PC-9 (cell line): ENCODE measurements around the gene ADPRM. TPM values are rescaled to one million over a fixed set of nuclear protein-coding genes. Genes with fewer than 3 reads are reported as not detected.

Experiments
- BruUV-seq: library from RNA; stranded (reverse); fragments of 400-500 nt; replicated peaks from 2 replicates; lab custom pipeline; 2021; lab: Mats Ljungman, UMichigan
- CTCF ChIA-PET: fragments of 300-600 bp; sonication (Branson Sonifier 250); formaldehyde crosslinking; loops from one replicate; lab custom pipeline; 2022; ENCODE audit warnings: antibody characterized with exemption; lab: Charles Lee
- POLR2A ChIA-PET: fragments of 300-600 bp; sonication (Branson Sonifier 250); formaldehyde crosslinking; loops from one replicate; lab custom pipeline; 2022; ENCODE audit warnings: antibody characterized with exemption; ENCODE audit not compliant: unreplicated experiment; lab: Charles Lee
- DNase-seq, 2 experiments: peaks; one replicate each; pipeline versions ENCODE4 v3.0.0 to v3.0.0-alpha.2; 2015 to 2022; ENCODE audit warnings: mixed read lengths in 1 of 2
- H2AFZ ChIP-seq: fragments of 200-600 bp; sonication (generic); 2 replicates; pipeline ENCODE4 v1.8.1; 2017; ENCODE audit warnings: antibody characterized with exemption
- H3F3A ChIP-seq: fragments of 200-600 bp; sonication (generic); 2 replicates; pipeline ENCODE4 v1.8.1; 2017; ENCODE audit warnings: antibody characterized with exemption, mild to moderate bottlenecking, low read depth; ENCODE audit not compliant: insufficient read depth
- H3K27ac ChIP-seq: fragments of 200-600 bp; sonication (generic); 2 replicates; pipeline ENCODE4 v1.6.1; 2016; ENCODE audit warnings: mixed run types
- H3K27me3 ChIP-seq: fragments of 200-600 bp; sonication (generic); 2 replicates; pipeline ENCODE4 v1.6.1; 2016; ENCODE audit warnings: low read depth, mixed run types; ENCODE audit not compliant: insufficient read depth
- H3K36me3 ChIP-seq: fragments of 200-600 bp; sonication (generic); 2 replicates; pipeline ENCODE4 v1.6.1; 2016; ENCODE audit warnings: low read depth, mixed run types
- H3K4me1 ChIP-seq: fragments of 200-600 bp; sonication (generic); replicated peaks from 2 replicates; pipeline ENCODE4 v1.6.1; 2016; ENCODE audit warnings: mixed run types; ENCODE audit not compliant: insufficient read depth
- H3K4me2 ChIP-seq: fragments of 200-600 bp; sonication (generic); 2 replicates; pipeline ENCODE4 v1.6.1; 2017; ENCODE audit warnings: mixed run types
- H3K4me3 ChIP-seq: fragments of 200-600 bp; sonication (generic); 2 replicates; pipeline ENCODE4 v1.6.1; 2016; ENCODE audit warnings: mixed run types
- H3K79me2 ChIP-seq: fragments of 200-600 bp; sonication (generic); 2 replicates; pipeline ENCODE4 v1.6.1; 2017; ENCODE audit warnings: low read depth, mixed run types
- H3K9me2 ChIP-seq: fragments of 200-600 bp; sonication (generic); 2 replicates; pipeline ENCODE4 v1.8.1; 2017; ENCODE audit warnings: mild to moderate bottlenecking; ENCODE audit not compliant: insufficient read depth
- H3K9me3 ChIP-seq: fragments of 200-600 bp; sonication (generic); 2 replicates; pipeline ENCODE4 v1.8.1; 2016; ENCODE audit warnings: low read depth; ENCODE audit not compliant: insufficient read depth
- H4K20me1 ChIP-seq: fragments of 200-600 bp; sonication (generic); 2 replicates; pipeline ENCODE4 v1.8.1; 2017; ENCODE audit not compliant: insufficient read depth
- EZH2 ChIP-seq: fragments of 200-600 bp; sonication (generic); IDR thresholded peaks from 2 replicates; pipeline ENCODE4 v1.8.0; 2017; ENCODE audit warnings: antibody characterized with exemption, low read depth
- intact Hi-C: fragments of 100-400 bp; cut with micrococcal nuclease; formaldehyde crosslinking; loops from one replicate; pipeline ENCODE4 v1.10.0; 2022; ENCODE audit not compliant: unreplicated experiment
- total RNA-seq: library from RNA; stranded (reverse); gene quantifications from 2 replicates; pipeline ENCODE4 v1.2.3, GENCODE V29; 2021
- TF ChIP-seq, protein P1 (sequence below): fragments of 200-600 bp; sonication (generic); conservative IDR thresholded peaks from 2 replicates; pipeline ENCODE4 v1.6.1; 2017; ENCODE audit warnings: mixed run types, antibody characterized with exemption, mild to moderate bottlenecking, moderate library complexity

ADPRM gene
- total RNA-seq, 1 experiment from 2014 or later, result 6.4 TPM

DNA sequence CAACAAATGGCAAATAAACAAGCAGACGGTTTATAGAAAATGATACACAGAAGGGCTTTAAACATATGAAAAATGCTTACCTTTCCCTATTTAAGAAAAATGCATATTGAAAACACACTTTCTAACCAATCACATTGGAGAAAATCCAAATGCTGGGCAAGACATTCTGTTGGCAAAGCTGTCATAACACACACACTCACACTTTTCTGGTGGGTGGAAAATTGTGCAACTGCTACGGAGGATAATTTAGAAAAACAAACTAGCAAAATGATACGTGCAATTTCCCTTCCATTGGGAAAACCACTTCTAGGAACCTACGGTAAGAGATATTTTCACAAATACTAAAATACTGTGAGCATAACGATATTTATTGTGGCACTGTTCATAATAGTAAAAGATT lies 30.5 kb upstream of the ADPRM start:
- no peaks in the 10 kb centered on the region for H3F3A ChIP-seq
- ChIA-PET CTCF (no interaction called here), POLR2A (no interaction called here)
- no peaks in the 10 kb centered on the region for H3K27me3 ChIP-seq
- H3K4me1 ChIP-seq, result no peaks in the 10 kb centered on the region
- no peaks in the 10 kb centered on the region for H3K9me2 ChIP-seq
- intact Hi-C loops, result no loop called here
- H3K79me2 ChIP-seq, result no peaks in the 10 kb centered on the region
- DNase-seq, result no peak
- BruUV-seq, result no TSS peak
- H3K4me3 ChIP-seq, result no peak overlapping the region
- no peak overlapping the region for H3K27ac ChIP-seq
- no peaks in the 10 kb centered on the region for H4K20me1 ChIP-seq
- H2AFZ ChIP-seq, result no peak overlapping the region
- H3K36me3 ChIP-seq, result no peaks in the 10 kb centered on the region
- H3K9me3 ChIP-seq, result no peaks in the 10 kb centered on the region
- TF ChIP-seq, protein P1, sequence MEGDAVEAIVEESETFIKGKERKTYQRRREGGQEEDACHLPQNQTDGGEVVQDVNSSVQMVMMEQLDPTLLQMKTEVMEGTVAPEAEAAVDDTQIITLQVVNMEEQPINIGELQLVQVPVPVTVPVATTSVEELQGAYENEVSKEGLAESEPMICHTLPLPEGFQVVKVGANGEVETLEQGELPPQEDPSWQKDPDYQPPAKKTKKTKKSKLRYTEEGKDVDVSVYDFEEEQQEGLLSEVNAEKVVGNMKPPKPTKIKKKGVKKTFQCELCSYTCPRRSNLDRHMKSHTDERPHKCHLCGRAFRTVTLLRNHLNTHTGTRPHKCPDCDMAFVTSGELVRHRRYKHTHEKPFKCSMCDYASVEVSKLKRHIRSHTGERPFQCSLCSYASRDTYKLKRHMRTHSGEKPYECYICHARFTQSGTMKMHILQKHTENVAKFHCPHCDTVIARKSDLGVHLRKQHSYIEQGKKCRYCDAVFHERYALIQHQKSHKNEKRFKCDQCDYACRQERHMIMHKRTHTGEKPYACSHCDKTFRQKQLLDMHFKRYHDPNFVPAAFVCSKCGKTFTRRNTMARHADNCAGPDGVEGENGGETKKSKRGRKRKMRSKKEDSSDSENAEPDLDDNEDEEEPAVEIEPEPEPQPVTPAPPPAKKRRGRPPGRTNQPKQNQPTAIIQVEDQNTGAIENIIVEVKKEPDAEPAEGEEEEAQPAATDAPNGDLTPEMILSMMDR, result no peak
- TF ChIP-seq EZH2, result no peak
- H3K4me2 ChIP-seq, result no peak overlapping the region

GRCh38 chr17:10668775-10669174 lies 28.6 kb upstream of the ADPRM start:
- no TSS peak for BruUV-seq
- Histone ChIP-seq H3K27ac (no peak overlapping the region), H3K27me3 (no peaks in the 10 kb centered on the region), H3K4me2 (no peak overlapping the region), H3F3A (no peaks in the 10 kb centered on the region), H4K20me1 (no peaks in the 10 kb centered on the region), H3K4me1 (no peaks in the 10 kb centered on the region), H3K36me3 (no peaks in the 10 kb centered on the region), H3K4me3 (no peak overlapping the region), H3K79me2 (no peaks in the 10 kb centered on the region), H2AFZ (no peak overlapping the region), H3K9me2 (no peaks in the 10 kb centered on the region), H3K9me3 (no peaks in the 10 kb centered on the region)
- ChIA-PET POLR2A (no interaction called here), CTCF (no interaction called here)
- intact Hi-C loops, result no loop called here
- DNase-seq, result peak; percentile 14 to 48
- TF ChIP-seq, protein P1, result no peak

DNA sequence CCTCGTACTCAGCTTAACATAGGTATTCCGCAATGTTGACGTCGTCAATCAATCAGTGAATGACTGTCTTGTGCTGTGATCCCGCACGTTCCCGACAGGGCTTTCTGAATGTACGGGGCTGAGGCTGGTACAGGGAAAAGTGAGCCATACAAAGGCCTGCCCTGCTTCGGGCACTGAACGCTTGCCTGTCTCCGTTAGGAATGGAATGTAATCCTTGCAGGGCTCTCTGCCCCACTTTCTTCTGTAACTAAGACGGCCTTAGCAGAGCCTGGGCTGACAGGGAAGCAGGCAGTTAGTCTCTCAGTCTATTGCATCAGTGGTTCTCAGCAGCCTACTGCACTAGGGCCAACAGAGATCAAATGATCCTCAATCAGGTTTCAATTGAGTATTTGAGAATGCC lies 24.1 kb upstream of the ADPRM start:
- no peaks in the 10 kb centered on the region for H3K79me2 ChIP-seq
- DNase-seq, result no peak
- intact Hi-C loops, result no loop called here

More for the DNA sequence above, 24.1 kb upstream of the ADPRM start:
- Histone ChIP-seq H3K4me1 (no peaks in the 10 kb centered on the region), H3K4me2 (no peak overlapping the region), H4K20me1 (no peaks in the 10 kb centered on the region), H3F3A (no peaks in the 10 kb centered on the region), H3K9me2 (no peaks in the 10 kb centered on the region), H2AFZ (no peak overlapping the region), H3K27me3 (no peaks in the 10 kb centered on the region), H3K36me3 (no peaks in the 10 kb centered on the region), H3K9me3 (no peaks in the 10 kb centered on the region), H3K27ac (no peak overlapping the region), H3K4me3 (no peak overlapping the region)
- BruUV-seq, result no TSS peak
- POLR2A ChIA-PET, result no interaction called here
- TF ChIP-seq, protein P1, result no peak
- no peak for TF ChIP-seq EZH2
- CTCF ChIA-PET, result no interaction called here
